Stomach (tissue), 9 donors: ENCODE measurements around the gene CMTM1. TPM values are rescaled to one million over a fixed set of nuclear protein-coding genes. Genes with fewer than 3 reads are reported as not detected.

Experiments used
- DNase-seq, 2 donors: peaks; one replicate each; pipeline versions ENCODE4 v3.0.0 to v3.0.0-alpha.2; 2013 to 2019
- H3K27ac ChIP-seq, 5 donors: fragments of 200-600 bp in 4 of 5; sonication (generic) in 4 of 5; one replicate each; pipeline ENCODE4 v1.5.1; 2013 to 2019; ENCODE audit warnings: mild to moderate bottlenecking in 1 of 5, moderate library complexity in 1 of 5
- H3K27me3 ChIP-seq, 3 donors: fragments of 200-600 bp; sonication (generic); one replicate each; pipeline ENCODE4 v1.5.1; 2017 to 2019; ENCODE audit warnings: mixed run types in 1 of 3
- H3K36me3 ChIP-seq, 4 donors: fragments of 200-600 bp; sonication (generic); 1 replicate in 3 of 4; 2 replicates in 1 of 4; pipeline ENCODE4 v1.5.1; 2016 to 2019
- H3K4me1 ChIP-seq, 4 donors: fragments of 200-600 bp; sonication (generic); one replicate each; pipeline ENCODE4 v1.5.1; 2016 to 2019
- H3K4me3 ChIP-seq, 4 donors: fragments of 200-600 bp; sonication (generic) in 3 of 4; one replicate each; pipeline ENCODE4 v1.5.1; 2016 to 2019; ENCODE audit warnings: mild to moderate bottlenecking in 1 of 4
- H3K9me3 ChIP-seq, 4 donors: fragments of 200-600 bp; sonication (generic); one replicate each; pipeline ENCODE4 v1.5.1; 2016 to 2019
- EP300 ChIP-seq: sonication (generic); formaldehyde crosslinking; IDR thresholded peaks from one replicate; pipeline ENCODE4 v1.6.1; 2017; ENCODE audit warnings: antibody characterized with exemption
- POLR2A ChIP-seq, 4 donors: fragments of 450-650 bp; IDR thresholded peaks; one replicate each; pipeline ENCODE4 v1.6.1; 2016; ENCODE audit warnings: antibody characterized with exemption in 4 of 4, control low read depth in 2 of 4, mild to moderate bottlenecking in 1 of 4, moderate library complexity in 1 of 4
- POLR2AphosphoS5 ChIP-seq, 3 donors: sonication (generic); formaldehyde crosslinking; IDR thresholded peaks; one replicate each; pipeline ENCODE4 v1.6.1; 2016; ENCODE audit warnings: antibody characterized with exemption in 3 of 3
- WGBS, 5 donors: extraction: QIAGEN DNeasy Blood & Tissue Kit in 3 of 5; methylation state at CpG; one replicate each; pipeline versions ENCODE4 v1.1.5 to v1.1.7; 2013 to 2018; 5-methylcytosine and 5-hydroxymethylcytosine counted together
- intact Hi-C: fragments of 100-400 bp; cut with DNase I; formaldehyde crosslinking; loops from one replicate; pipeline ENCODE4 v1.15.1; 2023; ENCODE audit warnings: low total_unique reads
- polyA plus RNA-seq, 3 donors: library from polyadenylated mRNA; stranded (reverse); fragments of 200-250 nt; gene quantifications; one replicate each; pipeline ENCODE4 v1.2.3, GENCODE V29; 2013
- total RNA-seq, 5 donors: library from RNA; depleted of rRNA; stranded (reverse); fragments of >200 nt; gene quantifications; one replicate each; pipeline versions ENCODE4 v1.1.0 to v1.2.3, GENCODE V29; 2014 to 2016
- TF ChIP-seq, protein P1 (sequence below), 7 experiments: fragments of 450-650 bp in 4 of 7; fragments of 200-600 bp in 3 of 7; sonication (generic) in 3 of 7; IDR thresholded peaks; one replicate each; pipeline ENCODE4 v1.5.1; 2016 to 2019; ENCODE audit warnings: antibody characterized with exemption in 7 of 7, control low read depth in 2 of 7, mild to moderate bottlenecking in 1 of 7
- donor health status: healthy with polysubstance abuse.
- donor health status: Bipolar disorder and iron deficiency.
- donor health status: healthy.

The CMTM1 gene
- total and polyA plus RNA-seq, 8 donors = 0.28 TPM; not detected in 7

DNA sequence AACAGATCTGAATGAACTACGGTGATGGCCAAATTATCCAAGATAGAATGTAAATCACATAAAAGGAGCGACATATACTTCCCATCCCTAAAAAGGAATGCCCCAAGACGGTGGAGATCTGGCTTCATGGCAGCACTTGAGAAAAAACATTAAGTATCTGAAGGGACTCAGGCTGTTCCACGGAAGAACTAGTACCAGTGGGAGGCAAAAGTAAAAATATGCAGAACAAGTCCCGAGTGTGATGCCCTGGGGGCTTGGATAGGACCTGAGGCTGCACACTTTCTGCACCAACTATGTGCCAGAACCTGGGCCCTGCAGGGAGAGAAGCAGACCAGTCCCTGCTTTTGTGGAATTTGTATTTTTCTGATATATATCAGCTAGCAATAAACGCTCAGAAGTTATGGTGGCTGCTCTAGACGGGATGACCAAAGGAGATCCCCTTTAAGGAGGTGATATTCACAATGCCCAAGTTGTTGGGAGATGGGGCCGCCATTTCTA, 14.4 kb upstream of the CMTM1 start:
- Histone ChIP-seq H3K4me3 (peak overlapping the region; percentile 58 to 75 (median 62)), H3K36me3 (peaks cover 0 to 12% (median 5%) of the 10 kb centered on the region in 4 donors), H3K27me3 (no peaks in the 10 kb centered on the region), H3K27ac (peak overlapping the region; percentile 88 to 99 (median 93)), H3K4me1 (peaks cover 30 to 84% (median 55%) of the 10 kb centered on the region in 4 donors), H3K9me3 (no peaks in the 10 kb centered on the region)
- TF ChIP-seq POLR2AphosphoS5 (IDR thresholded peaks at IDR 0.05) = no peak
- no peak for TF ChIP-seq POLR2A (IDR thresholded peaks at IDR 0.05)
- no peak for TF ChIP-seq EP300
- TF ChIP-seq, protein P1, sequence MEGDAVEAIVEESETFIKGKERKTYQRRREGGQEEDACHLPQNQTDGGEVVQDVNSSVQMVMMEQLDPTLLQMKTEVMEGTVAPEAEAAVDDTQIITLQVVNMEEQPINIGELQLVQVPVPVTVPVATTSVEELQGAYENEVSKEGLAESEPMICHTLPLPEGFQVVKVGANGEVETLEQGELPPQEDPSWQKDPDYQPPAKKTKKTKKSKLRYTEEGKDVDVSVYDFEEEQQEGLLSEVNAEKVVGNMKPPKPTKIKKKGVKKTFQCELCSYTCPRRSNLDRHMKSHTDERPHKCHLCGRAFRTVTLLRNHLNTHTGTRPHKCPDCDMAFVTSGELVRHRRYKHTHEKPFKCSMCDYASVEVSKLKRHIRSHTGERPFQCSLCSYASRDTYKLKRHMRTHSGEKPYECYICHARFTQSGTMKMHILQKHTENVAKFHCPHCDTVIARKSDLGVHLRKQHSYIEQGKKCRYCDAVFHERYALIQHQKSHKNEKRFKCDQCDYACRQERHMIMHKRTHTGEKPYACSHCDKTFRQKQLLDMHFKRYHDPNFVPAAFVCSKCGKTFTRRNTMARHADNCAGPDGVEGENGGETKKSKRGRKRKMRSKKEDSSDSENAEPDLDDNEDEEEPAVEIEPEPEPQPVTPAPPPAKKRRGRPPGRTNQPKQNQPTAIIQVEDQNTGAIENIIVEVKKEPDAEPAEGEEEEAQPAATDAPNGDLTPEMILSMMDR (IDR thresholded peaks at IDR 0.05) = no peak
- intact Hi-C loops = no loop called here
- no peak for DNase-seq
- 30 to 44% (median 41%) methylated on average over 8 of the region's 8 CpGs for WGBS, 5 donors

DNA sequence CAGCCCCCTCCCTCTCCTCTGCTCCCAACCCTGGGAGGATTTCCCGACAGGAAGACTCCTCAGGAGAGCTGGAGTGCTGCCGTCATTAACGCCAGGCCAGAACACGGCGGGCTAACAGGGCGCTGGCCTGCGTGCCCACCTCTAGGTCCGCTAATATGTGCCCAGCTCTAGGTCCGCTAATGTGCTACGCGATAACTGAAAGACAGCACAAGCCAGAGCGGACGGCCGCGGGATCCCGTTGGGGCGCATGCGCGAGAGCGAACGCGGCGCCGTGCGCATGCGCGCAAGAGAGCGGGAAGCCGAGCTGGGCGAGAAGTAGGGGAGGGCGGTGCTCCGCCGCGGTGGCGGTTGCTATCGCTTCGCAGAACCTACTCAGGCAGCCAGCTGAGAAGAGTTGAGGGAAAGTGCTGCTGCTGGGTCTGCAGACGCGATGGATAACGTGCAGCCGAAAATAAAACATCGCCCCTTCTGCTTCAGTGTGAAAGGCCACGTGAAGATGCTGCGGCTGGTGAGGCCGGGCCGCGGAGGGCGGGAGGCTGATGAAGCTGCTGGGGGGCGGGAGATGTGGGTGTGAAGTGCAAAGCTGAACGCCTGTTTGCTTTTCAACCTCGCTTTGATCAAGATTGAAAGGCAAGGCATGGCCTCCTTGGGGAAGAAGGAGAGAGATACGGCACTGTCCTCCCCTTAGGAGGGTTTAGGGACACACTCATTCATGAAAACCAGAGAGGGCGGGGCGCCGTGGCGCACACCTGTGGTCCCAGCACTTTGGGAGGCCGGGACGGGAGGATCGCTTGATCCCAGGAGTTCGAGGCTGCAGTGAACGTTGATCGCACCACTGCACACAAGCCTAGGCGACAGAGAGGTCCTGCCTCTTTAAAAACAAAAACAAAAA, 13.7 kb upstream of the CMTM1 start, which contains the start of gene CKLF:
TSS of gene CKLF (plus strand) at position 291 of the 892 bp plus-strand sequence. CDS start at position 431, 140 bp downstream.
- peak within 1 kb of the TSS; percentile 58 to 75 (median 62) for H3K4me3 ChIP-seq
- 3 to 8% (median 6%) methylated on average over 57 to 63 of the region's 63 CpGs for WGBS, 5 donors
- H3K9me3 ChIP-seq = no peaks in the 10 kb centered on the region
- peak within 1 kb of the TSS; percentile 88 to 99 (median 93) for H3K27ac ChIP-seq
- peaks cover 30 to 78% (median 55%) of the 10 kb centered on the region in 4 donors for H3K4me1 ChIP-seq
- intact Hi-C loops = no loop called here
- TF ChIP-seq EP300 (no peak), POLR2AphosphoS5 (IDR thresholded peaks at IDR 0.05) (peak; percentile 83 to 94 (median 90))
- DNase-seq = peak; percentile 95 to 97
- H3K36me3 ChIP-seq = peaks cover 0 to 10% (median 6%) of the 10 kb centered on the region in 4 donors
- no peaks in the 10 kb centered on the region for H3K27me3 ChIP-seq

DNA sequence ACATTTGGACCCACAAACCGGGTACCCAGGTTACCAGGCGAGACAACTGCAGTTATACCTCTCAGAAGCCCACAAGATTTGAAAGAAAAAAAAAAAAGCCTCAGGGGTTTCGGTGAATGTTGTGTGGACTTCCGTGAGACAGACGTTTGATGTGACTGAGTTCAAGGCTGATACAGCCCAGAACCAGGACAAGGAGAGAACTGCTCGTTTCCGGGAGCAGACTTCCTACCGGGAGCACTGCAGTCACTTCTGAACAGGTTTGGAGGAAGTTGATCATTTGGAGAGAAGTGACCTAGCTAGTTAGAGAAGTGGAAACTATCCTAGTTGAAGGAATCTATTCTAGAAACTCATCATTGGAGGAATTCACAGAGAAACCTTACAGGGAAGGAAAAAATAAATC, 13.0 kb upstream of the CMTM1 start:
- DNase-seq = peak; percentile 29 to 35
- 15 to 33% (median 23%) methylated on average over 8 of the region's 8 CpGs for WGBS, 5 donors
- peaks cover 30 to 71% (median 52%) of the 10 kb centered on the region in 4 donors for H3K4me1 ChIP-seq
- intact Hi-C loops = no loop called here
- H3K27ac ChIP-seq = peak overlapping the region; percentile 67 to 99 (median 93)
- no peaks in the 10 kb centered on the region for H3K27me3 ChIP-seq
- TF ChIP-seq POLR2AphosphoS5 (IDR thresholded peaks at IDR 0.05) (peak in 1 of 3 donors; percentile 13), EP300 (no peak)
- no peaks in the 10 kb centered on the region for H3K9me3 ChIP-seq
- H3K36me3 ChIP-seq = peaks cover 3 to 9% (median 7%) of the 10 kb centered on the region in 4 donors
- H3K4me3 ChIP-seq = peak overlapping the region; percentile 58 to 75 (median 62)

DNA sequence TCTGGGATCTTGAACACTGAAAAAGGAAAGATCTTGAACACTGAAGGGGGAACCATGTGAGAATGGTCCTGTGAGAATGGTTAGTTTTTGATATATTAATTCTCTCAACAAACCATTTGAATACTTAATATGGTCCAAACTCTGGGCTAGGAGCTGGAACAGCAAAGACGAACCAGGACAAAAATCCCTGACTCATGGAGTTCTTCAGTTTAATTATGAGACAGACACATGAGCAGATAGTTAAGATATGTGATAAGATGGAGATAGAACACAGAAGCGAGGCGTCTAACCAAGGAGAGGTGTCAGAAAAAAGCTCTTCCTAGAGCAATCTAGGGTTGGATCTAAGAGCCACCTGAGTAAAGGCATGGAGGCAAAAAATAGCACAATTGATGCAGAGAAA, 12.2 kb upstream of the CMTM1 start:
- 84 to 92% (median 86%) methylated on average over 3 of the region's 3 CpGs for WGBS, 5 donors
- Histone ChIP-seq H3K27ac (peak overlapping the region in 3 of 5 donors; percentile 93 to 99 (median 94)), H3K4me3 (peak overlapping the region in 3 of 4 donors; percentile 58 to 75 (median 60)), H3K27me3 (no peaks in the 10 kb centered on the region), H3K4me1 (peaks cover 22 to 65% (median 47%) of the 10 kb centered on the region in 4 donors), H3K9me3 (no peaks in the 10 kb centered on the region), H3K36me3 (peaks cover 3 to 15% (median 11%) of the 10 kb centered on the region in 4 donors)
- intact Hi-C loops = no loop called here
- no peak for DNase-seq
- no peak for TF ChIP-seq POLR2AphosphoS5 (IDR thresholded peaks at IDR 0.05)
- no peak for TF ChIP-seq POLR2A (IDR thresholded peaks at IDR 0.05)
- TF ChIP-seq, protein P1 (IDR thresholded peaks at IDR 0.05) = no peak
- TF ChIP-seq EP300 = no peak

DNA sequence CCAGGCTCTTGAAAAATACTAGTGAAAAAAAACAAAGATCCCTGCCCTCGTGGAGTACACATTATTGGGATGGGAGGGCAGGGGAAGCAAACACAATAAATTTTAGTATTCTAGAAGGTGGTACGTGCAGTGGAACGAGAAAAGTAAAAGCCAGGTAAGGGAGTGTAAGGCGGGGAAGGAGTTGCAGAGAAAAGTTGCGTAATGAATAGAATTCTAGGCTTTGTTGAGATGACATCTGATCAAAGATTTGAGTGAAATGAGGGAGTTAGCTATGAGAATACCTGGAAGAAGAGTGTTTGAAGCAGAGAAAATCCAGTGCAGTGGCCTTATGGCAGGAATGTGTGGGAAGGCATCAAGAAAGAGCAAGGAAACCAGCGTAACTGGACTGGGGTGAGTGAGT, 11.7 kb upstream of the CMTM1 start:
- no peak for DNase-seq
- no peak for TF ChIP-seq POLR2AphosphoS5 (IDR thresholded peaks at IDR 0.05)
- TF ChIP-seq EP300 = no peak
- TF ChIP-seq POLR2A (IDR thresholded peaks at IDR 0.05) = no peak
- TF ChIP-seq, protein P1 (IDR thresholded peaks at IDR 0.05) = no peak
- intact Hi-C loops = no loop called here
- peaks cover 3 to 17% (median 14%) of the 10 kb centered on the region in 4 donors for H3K36me3 ChIP-seq
- H3K27ac ChIP-seq = no peak overlapping the region
- no peaks in the 10 kb centered on the region for H3K27me3 ChIP-seq
- H3K9me3 ChIP-seq = no peaks in the 10 kb centered on the region
- peak overlapping the region in 3 of 4 donors; percentile 58 to 75 (median 60) for H3K4me3 ChIP-seq
- peaks cover 19 to 66% (median 43%) of the 10 kb centered on the region in 4 donors for H3K4me1 ChIP-seq
- WGBS, 5 donors = 86 to 94% (median 89%) methylated on average over 6 of the region's 6 CpGs
